UCSD-AML1 (cell line): ENCODE measurements around the gene INPP4B.
"Not testable (repeated sequence)": the region's sequence is repeated elsewhere in the genome, so short reads cannot be mapped to it uniquely, and the experiment has no call there.

Experiments
- DNase-seq: peaks from one replicate; lab custom pipeline; 2025; ENCODE audit not compliant: unreplicated experiment; lab: John Stamatoyannopoulos, UW

INPP4B gene

GRCh38 chr4:142550965-142551364 is 295.1 kb downstream of the INPP4B start:
- no peak for DNase-seq

GRCh38 chr4:142549726-142550463 is 296.2 kb downstream of the INPP4B start:
- DNase-seq = no peak

GRCh38 chr4:142549248-142549647 is 296.9 kb downstream of the INPP4B start:
- DNase-seq = no peak

- DNase-seq = no peak
Measured at GRCh38 chr4:142548491-142548890, 297.6 kb downstream of the INPP4B start.

GRCh38 chr4:142547974-142548373 is 298.1 kb downstream of the INPP4B start:
- no peak for DNase-seq

GRCh38 chr4:142544594-142544993 is 301.5 kb downstream of the INPP4B start:
- no peak for DNase-seq

- DNase-seq = no peak
Measured at GRCh38 chr4:142544039-142544438, 302.1 kb downstream of the INPP4B start.

GRCh38 chr4:142540483-142540804 is 305.7 kb downstream of the INPP4B start:
- no peak for DNase-seq

- DNase-seq = no peak
Measured at GRCh38 chr4:142539796-142540482, 306.2 kb downstream of the INPP4B start.

- DNase-seq = no peak
Measured at GRCh38 chr4:142535009-142535408, 311.1 kb downstream of the INPP4B start.

- no peak for DNase-seq
Measured at GRCh38 chr4:142532054-142532453, 314.0 kb downstream of the INPP4B start.

- no peak for DNase-seq
Measured at GRCh38 chr4:142530728-142531127, 315.4 kb downstream of the INPP4B start.

GRCh38 chr4:142528433-142528832 is 317.7 kb downstream of the INPP4B start:
- DNase-seq = no peak

- no peak for DNase-seq
Measured at GRCh38 chr4:142523111-142523510, 323.0 kb downstream of the INPP4B start.

- DNase-seq = no peak
Measured at GRCh38 chr4:142519342-142519741, 326.8 kb downstream of the INPP4B start.

GRCh38 chr4:142516686-142517526 is 329.2 kb downstream of the INPP4B start:
- no peak for DNase-seq

- no peak for DNase-seq
Measured at GRCh38 chr4:142512161-142512560, 333.9 kb downstream of the INPP4B start.

GRCh38 chr4:142509881-142510280 is 336.2 kb downstream of the INPP4B start:
- DNase-seq = no peak

GRCh38 chr4:142509381-142509780 is 336.7 kb downstream of the INPP4B start:
- not testable (repeated sequence) for DNase-seq

- DNase-seq = no peak
Measured at GRCh38 chr4:142500966-142501365, 345.1 kb downstream of the INPP4B start.

- DNase-seq = no peak
Measured at GRCh38 chr4:142497606-142498005, 348.5 kb downstream of the INPP4B start.
